GM23248 (cell line): Measurements from ENCODE around the gene CDX4.

Source experiments
- EZH2 ChIP-seq: fragments of 200-600 bp; sonication (generic); IDR thresholded peaks from 2 replicates; pipeline ENCODE4 v1.6.1; 2018; ENCODE audit warnings: antibody characterized with exemption, mild to moderate bottlenecking; ENCODE audit not compliant: insufficient read depth, poor library complexity, severe bottlenecking
- EZH2phosphoT487 ChIP-seq: fragments of 200-600 bp; sonication (generic); IDR thresholded peaks from 2 replicates; pipeline ENCODE4 v1.6.1; 2018; ENCODE audit warnings: antibody characterized with exemption, moderate library complexity, mild to moderate bottlenecking, low read depth; ENCODE audit not compliant: insufficient read depth

DNA sequence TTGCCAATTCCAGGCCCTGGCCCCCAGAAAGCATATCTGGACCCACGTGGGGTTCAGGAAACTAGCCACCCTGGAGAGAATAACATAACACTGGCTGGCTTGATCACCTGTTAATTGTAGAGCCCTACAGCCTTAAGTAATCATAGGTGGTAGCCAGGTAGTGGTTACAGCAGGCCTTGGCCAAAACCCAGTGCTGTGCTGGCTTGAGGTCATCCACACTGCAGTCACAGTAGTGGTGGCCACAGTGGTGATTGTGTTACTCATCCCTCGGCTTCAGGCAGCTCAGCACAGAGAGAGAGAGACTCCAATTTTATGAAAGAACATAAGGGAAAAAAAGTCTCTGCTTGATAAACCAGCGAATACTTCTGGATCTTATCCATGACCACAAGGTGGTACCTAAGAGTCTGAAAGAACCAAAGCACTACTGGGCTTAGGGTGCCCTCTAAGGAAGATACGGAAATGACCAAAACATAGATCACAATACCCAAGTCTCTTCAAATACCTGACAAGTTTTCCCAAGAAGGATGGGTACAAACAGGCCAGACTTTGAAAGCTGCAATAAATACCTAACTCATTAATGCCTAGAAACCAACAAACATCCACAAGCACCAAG lies 46.6 kb upstream of the CDX4 start:
- TF ChIP-seq EZH2: no peak
- TF ChIP-seq EZH2phosphoT487: no peak
